ENCODE measurements around the gene POLL. TPM values are rescaled to one million over a fixed set of nuclear protein-coding genes. Genes with fewer than 3 reads are reported as not detected.

Gene POLL
- total RNA-seq, 1 experiment from 2014 or later: 51.3 TPM

DNA sequence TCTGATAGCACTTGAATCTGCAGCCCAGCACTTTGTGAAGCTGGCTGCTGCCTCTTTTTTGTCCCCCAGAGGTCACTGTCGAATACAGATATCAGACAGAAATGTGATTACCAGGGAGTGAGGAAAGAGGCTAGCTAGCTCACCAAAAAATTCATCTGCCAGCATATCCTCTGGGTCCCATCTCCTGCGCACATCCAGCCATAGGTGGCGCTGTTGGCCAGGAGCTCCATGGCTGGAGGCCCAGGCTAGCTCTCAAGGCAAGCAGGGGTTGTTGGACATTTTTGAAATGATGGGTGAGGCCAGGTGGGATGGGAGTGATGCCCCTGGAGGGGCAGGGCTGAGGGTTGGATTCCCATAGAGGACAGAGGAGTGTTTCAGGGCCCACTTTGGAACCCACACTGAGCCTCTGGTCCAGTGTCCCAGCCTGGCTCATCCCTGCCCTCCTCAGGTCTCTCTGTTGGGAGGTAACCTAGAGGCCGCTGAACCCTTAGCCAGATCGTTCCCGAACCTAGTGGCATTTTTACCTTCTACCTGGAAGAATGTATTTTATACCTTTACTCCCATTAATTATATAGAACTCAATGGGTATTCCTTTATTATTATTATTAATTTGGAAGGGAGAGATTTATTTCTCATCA, 14.8 kb upstream of the POLL start:
- intact Hi-C loops (cut with micrococcal nuclease): loop anchor here (1.0 to 2.0 kb wide), 3 partner anchors 178 to 470 kb away; no protein-coding TSS in a partner anchor
- POLR2A ChIA-PET: interaction anchor here (1.0 kb wide), 2 partner anchors 178 to 238 kb away, joined by 3 to 10 read pairs; no protein-coding TSS in a partner anchor
- H3K4me3 ChIP-seq (replicated peaks in 1 of 2; ENCODE audit: low read depth in 1 of 2, low read length in 2 of 2): no peak overlapping the region
- no peak overlapping the region for H3K4me2 ChIP-seq (ENCODE audit: low read length)
- no peaks in the 10 kb centered on the region for H3K9me3 ChIP-seq (ENCODE audit: control insufficient read depth in 1 of 2, insufficient read depth in 1 of 2, low read depth in 1 of 2, low read length in 2 of 2)
- CTCF ChIA-PET: interaction anchor here (0.5 to 6.0 kb wide), 66 partner anchors 8 to 818 kb away, joined by 3 to 220 read pairs (median 4); partner anchors contain the start of genes ARMH3, DPCD, NPM3 and OGA
- H4K20me1 ChIP-seq (ENCODE audit: insufficient read depth): 0 out of 2 replicates have a peak, but pooled peaks cover 5% of the 10 kb centered on the region
- peaks cover 1 to 4% of the 10 kb centered on the region in 2 experiments; a peak in 3 of 4 replicates for H3K36me3 ChIP-seq (ENCODE audit: control insufficient read depth in 1 of 2, insufficient read depth in 2 of 2, low read length in 2 of 2)
- RAD21 ChIA-PET (ENCODE audit: low non-redundant PET in 1 of 2, low total read pairs in 2 of 2, uncharacterized antibody in 2 of 2, unreplicated experiment in 2 of 2): interaction anchor here (0.9 to 1.7 kb wide), 10 partner anchors 14 to 407 kb away, joined by 3 to 21 read pairs (median 3); partner anchors contain the start of genes NPM3 (in 2 of the 2), DPCD (in 1 of the 2) and POLL (in 1 of the 2)
- no peaks in the 10 kb centered on the region for H3K27me3 ChIP-seq (ENCODE audit: insufficient read depth, low read length)
- DNase-seq (ENCODE audit: low read depth, low spot score) (peak; percentile 71), ATAC-seq (peak; percentile 99)
- no peak overlapping the region for H3K27ac ChIP-seq (ENCODE audit: low read depth, low read length)
- no peak overlapping the region for H2AFZ ChIP-seq (ENCODE audit: low read depth, low read length, poor library complexity, severe bottlenecking)
- H3K4me1 ChIP-seq (ENCODE audit: control insufficient read depth in 1 of 2, insufficient read depth in 2 of 2, low read length in 2 of 2): no peaks in the 10 kb centered on the region
- BruUV-seq (replicated peaks): no TSS peak
- H3K9me2 ChIP-seq (ENCODE audit: insufficient read depth): no peaks in the 10 kb centered on the region
- H3K9ac ChIP-seq (ENCODE audit: low read length): no peak overlapping the region
- TF ChIP-seq, protein P1, sequence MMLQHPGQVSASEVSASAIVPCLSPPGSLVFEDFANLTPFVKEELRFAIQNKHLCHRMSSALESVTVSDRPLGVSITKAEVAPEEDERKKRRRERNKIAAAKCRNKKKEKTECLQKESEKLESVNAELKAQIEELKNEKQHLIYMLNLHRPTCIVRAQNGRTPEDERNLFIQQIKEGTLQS (IDR thresholded peaks at IDR 0.05): no peak
- TF ChIP-seq POLR2A (IDR thresholded peaks at IDR 0.05; ENCODE audit: borderline replicate concordance, extremely low read depth, insufficient read depth, insufficient read length) (no peak), ZFX (IDR thresholded peaks at IDR 0.05) (no peak), MAX (IDR thresholded peaks at IDR 0.05) (no peak), SP1 (IDR thresholded peaks at IDR 0.05; ENCODE audit: low read depth) (no peak), ZNF274 (IDR thresholded peaks at IDR 0.05; ENCODE audit: low read depth, low read length) (no peak), SIN3A (IDR thresholded peaks at IDR 0.05; ENCODE audit: low read depth) (no peak), ZBTB33 (IDR thresholded peaks at IDR 0.05; ENCODE audit: extremely low read depth, insufficient replicate concordance, low read length) (no peak), TCF7L2 (IDR thresholded peaks at IDR 0.05; ENCODE audit: borderline replicate concordance, extremely low read depth, insufficient read depth, insufficient read length) (no peak), CTCF (IDR thresholded peaks at IDR 0.05 in 2 of 3, conservative IDR thresholded peaks at IDR 0.05 in 1 of 3; ENCODE audit: borderline replicate concordance in 1 of 3, insufficient read depth in 1 of 3, low read depth in 2 of 3, low read length in 2 of 3) (peak; percentile 97 to 99 (median 99)), CEBPB (IDR thresholded peaks at IDR 0.05; ENCODE audit: low read depth) (no peak), YY1 (IDR thresholded peaks at IDR 0.05; ENCODE audit: extremely low read depth, insufficient replicate concordance, low read depth, low read length) (peak; percentile 74), POLR2AphosphoS5 (IDR thresholded peaks at IDR 0.05; ENCODE audit: low read depth, low read length) (peak; percentile 52), JUND (IDR thresholded peaks at IDR 0.05) (no peak), SRF (IDR thresholded peaks at IDR 0.05; ENCODE audit: low read depth) (no peak), RAD21 (IDR thresholded peaks at IDR 0.05; ENCODE audit: low read depth) (peak; percentile 96), CBX3 (IDR thresholded peaks at IDR 0.05; ENCODE audit: low read depth) (no peak), EGR1 (IDR thresholded peaks at IDR 0.05; ENCODE audit: low read depth) (no peak)
- TF ChIP-seq, protein P2, sequence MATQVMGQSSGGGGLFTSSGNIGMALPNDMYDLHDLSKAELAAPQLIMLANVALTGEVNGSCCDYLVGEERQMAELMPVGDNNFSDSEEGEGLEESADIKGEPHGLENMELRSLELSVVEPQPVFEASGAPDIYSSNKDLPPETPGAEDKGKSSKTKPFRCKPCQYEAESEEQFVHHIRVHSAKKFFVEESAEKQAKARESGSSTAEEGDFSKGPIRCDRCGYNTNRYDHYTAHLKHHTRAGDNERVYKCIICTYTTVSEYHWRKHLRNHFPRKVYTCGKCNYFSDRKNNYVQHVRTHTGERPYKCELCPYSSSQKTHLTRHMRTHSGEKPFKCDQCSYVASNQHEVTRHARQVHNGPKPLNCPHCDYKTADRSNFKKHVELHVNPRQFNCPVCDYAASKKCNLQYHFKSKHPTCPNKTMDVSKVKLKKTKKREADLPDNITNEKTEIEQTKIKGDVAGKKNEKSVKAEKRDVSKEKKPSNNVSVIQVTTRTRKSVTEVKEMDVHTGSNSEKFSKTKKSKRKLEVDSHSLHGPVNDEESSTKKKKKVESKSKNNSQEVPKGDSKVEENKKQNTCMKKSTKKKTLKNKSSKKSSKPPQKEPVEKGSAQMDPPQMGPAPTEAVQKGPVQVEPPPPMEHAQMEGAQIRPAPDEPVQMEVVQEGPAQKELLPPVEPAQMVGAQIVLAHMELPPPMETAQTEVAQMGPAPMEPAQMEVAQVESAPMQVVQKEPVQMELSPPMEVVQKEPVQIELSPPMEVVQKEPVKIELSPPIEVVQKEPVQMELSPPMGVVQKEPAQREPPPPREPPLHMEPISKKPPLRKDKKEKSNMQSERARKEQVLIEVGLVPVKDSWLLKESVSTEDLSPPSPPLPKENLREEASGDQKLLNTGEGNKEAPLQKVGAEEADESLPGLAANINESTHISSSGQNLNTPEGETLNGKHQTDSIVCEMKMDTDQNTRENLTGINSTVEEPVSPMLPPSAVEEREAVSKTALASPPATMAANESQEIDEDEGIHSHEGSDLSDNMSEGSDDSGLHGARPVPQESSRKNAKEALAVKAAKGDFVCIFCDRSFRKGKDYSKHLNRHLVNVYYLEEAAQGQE (IDR thresholded peaks at IDR 0.05; ENCODE audit: low read depth): no peak
- H3K79me2 ChIP-seq (ENCODE audit: insufficient read depth, low read length): no peaks in the 10 kb centered on the region
